Testis (tissue), 3 donors: ENCODE results near the gene INPP5F. TPM values are rescaled to one million over a fixed set of nuclear protein-coding genes. Genes with fewer than 3 reads are reported as not detected.
"Not testable (repeated sequence)": the region's sequence is repeated elsewhere in the genome, so short reads cannot be mapped to it uniquely, and the experiment has no call there.

Experiments used
- DNase-seq: peaks from one replicate; pipeline ENCODE4 v3.0.0-alpha.2; 2019
- H3K27ac ChIP-seq, 2 donors: fragments of 200-600 bp; sonication (generic); one replicate each; pipeline ENCODE4 v1.5.1; 2019
- H3K27me3 ChIP-seq: fragments of 200-600 bp; sonication (generic); one replicate; pipeline ENCODE4 v1.5.1; 2019
- H3K36me3 ChIP-seq: fragments of 200-600 bp; sonication (generic); one replicate; pipeline ENCODE4 v1.5.1; 2017; ENCODE audit warnings: low read depth; ENCODE audit errors: missing control alignments
- H3K4me1 ChIP-seq: fragments of 200-600 bp; sonication (generic); one replicate; pipeline ENCODE4 v1.5.1; 2019
- H3K4me3 ChIP-seq, 2 donors: fragments of 200-600 bp; sonication (generic); one replicate each; pipeline ENCODE4 v1.5.1; 2017 to 2019
- H3K9me3 ChIP-seq: fragments of 200-600 bp; sonication (generic); one replicate; pipeline ENCODE4 v1.5.1; 2017
- CTCF ChIP-seq, 3 experiments: fragments of 450-650 bp in 2 of 3; fragments of 200-600 bp in 1 of 3; sonication (generic) in 1 of 3; IDR thresholded peaks; one replicate each; pipeline ENCODE4 v1.5.1; 2016 to 2019; ENCODE audit warnings: antibody characterized with exemption in 3 of 3, mild to moderate bottlenecking in 2 of 3, moderate library complexity in 1 of 3
- POLR2A ChIP-seq: fragments of 450-650 bp; IDR thresholded peaks from one replicate; pipeline ENCODE4 v1.6.1; 2017; ENCODE audit warnings: antibody characterized with exemption, mild to moderate bottlenecking, moderate library complexity
- WGBS, 2 donors: methylation state at CpG; one replicate each; pipeline ENCODE4 v1.1.5; 2018; 5-methylcytosine and 5-hydroxymethylcytosine counted together
- intact Hi-C: fragments of 100-400 bp; cut with DNase I; formaldehyde crosslinking; loops from one replicate; pipeline ENCODE4 v1.15.1; 2023; ENCODE audit warnings: low total_unique reads
- polyA plus RNA-seq: library from polyadenylated mRNA; stranded (reverse); fragments of 350-450 nt; fragmentation: Illumina TruSeq; extraction: RNeasy Lipid Tissue Mini Kit (QIAGEN cat#74804); gene quantifications from one replicate; pipeline ENCODE4 v1.2.3, GENCODE V29; 2014; ENCODE audit warnings: low read depth, low replicate concordance; ENCODE audit not compliant: insufficient read depth
- total RNA-seq, 2 donors: library from RNA; depleted of rRNA; stranded (reverse); fragments of >200 nt; gene quantifications; one replicate each; pipeline ENCODE4 v1.2.3, GENCODE V29; 2016

INPP5F gene
- total and polyA plus RNA-seq, 3 donors from 2014 or later = 19.0 to 23.8 (median 21.9) TPM

GRCh38 chr10:119769886-119770285, 44.0 kb downstream of the INPP5F start:
- no peaks in the 10 kb centered on the region for H3K4me1 ChIP-seq
- H3K27me3 ChIP-seq = no peaks in the 10 kb centered on the region
- no peak overlapping the region for H3K27ac ChIP-seq
- DNase-seq = no peak
- H3K36me3 ChIP-seq = no peaks in the 10 kb centered on the region
- intact Hi-C loops = no loop called here
- TF ChIP-seq POLR2A = no peak
- H3K9me3 ChIP-seq = no peaks in the 10 kb centered on the region
- 77 to 81% methylated on average over 2 of the region's 2 CpGs for WGBS, 2 donors
- H3K4me3 ChIP-seq = no peak overlapping the region

GRCh38 chr10:119770928-119771327, 45.1 kb downstream of the INPP5F start:
- Histone ChIP-seq H3K36me3 (no peaks in the 10 kb centered on the region), H3K9me3 (no peaks in the 10 kb centered on the region), H3K27ac (no peak overlapping the region), H3K4me1 (no peaks in the 10 kb centered on the region), H3K4me3 (no peak overlapping the region), H3K27me3 (no peaks in the 10 kb centered on the region)
- TF ChIP-seq CTCF (IDR thresholded peaks at IDR 0.05) (no peak), POLR2A (no peak)
- WGBS, 2 donors = 96 to 98% methylated on average over 2 of the region's 2 CpGs
- intact Hi-C loops = no loop called here
- DNase-seq = no peak

- Histone ChIP-seq H3K27me3 (no peaks in the 10 kb centered on the region), H3K36me3 (no peaks in the 10 kb centered on the region), H3K9me3 (no peaks in the 10 kb centered on the region), H3K27ac (no peak overlapping the region), H3K4me3 (no peak overlapping the region), H3K4me1 (no peaks in the 10 kb centered on the region)
- DNase-seq = no peak
- TF ChIP-seq POLR2A = no peak
- TF ChIP-seq CTCF (IDR thresholded peaks at IDR 0.05) = no peak
- intact Hi-C loops = no loop called here
- 88 to 93% methylated on average over 4 of the region's 4 CpGs for WGBS, 2 donors
These were observed 46.5 kb downstream of the INPP5F start for GRCh38 chr10:119772334-119772733.

- H3K4me3 ChIP-seq = not testable (repeated sequence)
These were observed 47.2 kb downstream of the INPP5F start for GRCh38 chr10:119773041-119773440.

GRCh38 chr10:119775529-119775928, 49.7 kb downstream of the INPP5F start:
- DNase-seq = no peak
- intact Hi-C loops = no loop called here
- TF ChIP-seq POLR2A = no peak
- no peak for TF ChIP-seq CTCF (IDR thresholded peaks at IDR 0.05)
- H3K36me3 ChIP-seq = no peaks in the 10 kb centered on the region
- no peak overlapping the region for H3K4me3 ChIP-seq
- H3K4me1 ChIP-seq = no peaks in the 10 kb centered on the region
- no peaks in the 10 kb centered on the region for H3K9me3 ChIP-seq
- no peak overlapping the region for H3K27ac ChIP-seq
- WGBS, 2 donors = 91 to 96% methylated on average over 1 of the region's 1 CpG
- H3K27me3 ChIP-seq = no peaks in the 10 kb centered on the region

More at GRCh38 chr10:119773041-119773440, 47.2 kb downstream of the INPP5F start:
- H3K27ac ChIP-seq, H3K9me3 ChIP-seq, intact Hi-C loops, DNase-seq, H3K27me3 ChIP-seq, H3K4me1 ChIP-seq, H3K36me3 ChIP-seq: not testable (repeated sequence)
- WGBS, 2 donors = 99 to 100% methylated on average over 3 of the region's 3 CpGs

- intact Hi-C loops = no loop called here
These were observed 50.7 kb downstream of the INPP5F start for GRCh38 chr10:119776536-119776935.

More at GRCh38 chr10:119776536-119776935, 50.7 kb downstream of the INPP5F start:
- no peaks in the 10 kb centered on the region for H3K4me1 ChIP-seq
- no peaks in the 10 kb centered on the region for H3K36me3 ChIP-seq
- DNase-seq = no peak
- WGBS, 2 donors = 92 to 94% methylated on average over 1 of the region's 1 CpG
- H3K9me3 ChIP-seq = no peaks in the 10 kb centered on the region
- H3K27ac ChIP-seq = no peak overlapping the region
- H3K4me3 ChIP-seq = no peak overlapping the region
- H3K27me3 ChIP-seq = no peaks in the 10 kb centered on the region
- no peak for TF ChIP-seq CTCF (IDR thresholded peaks at IDR 0.05)
- TF ChIP-seq POLR2A = no peak
